Prostate gland (tissue), 2 donors: ENCODE results near the gene FMO4.
"Not testable (repeated sequence)": the region's sequence is repeated elsewhere in the genome, so short reads cannot be mapped to it uniquely, and the experiment has no call there.

ENCODE experiments used
- CTCF ChIP-seq, 4 experiments: fragments of 200-600 bp in 2 of 4; fragments of 450-650 bp in 2 of 4; sonication (generic) in 2 of 4; IDR thresholded peaks; 1 replicate in 3 of 4; 2 replicates in 1 of 4; pipeline ENCODE4 v1.5.1; 2016 to 2019; ENCODE audit warnings: antibody characterized with exemption in 4 of 4, mild to moderate bottlenecking in 2 of 4, moderate library complexity in 2 of 4
- POLR2A ChIP-seq: fragments of 450-650 bp; IDR thresholded peaks from one replicate; pipeline ENCODE4 v1.6.1; 2016; ENCODE audit warnings: antibody characterized with exemption, mild to moderate bottlenecking
- POLR2AphosphoS5 ChIP-seq: sonication (generic); formaldehyde crosslinking; IDR thresholded peaks from one replicate; pipeline ENCODE4 v1.6.1; 2017; ENCODE audit warnings: antibody characterized with exemption

GRCh38 chr1:171373357-171374122 lies 59.6 kb downstream of the FMO4 start:
- not testable (repeated sequence) for TF ChIP-seq POLR2A; CTCF (IDR thresholded peaks at IDR 0.05); POLR2AphosphoS5
